Naive B cell (primary cell): ENCODE measurements around the gene TMEM51. TPM values are rescaled to one million over a fixed set of nuclear protein-coding genes. Genes with fewer than 3 reads are reported as not detected.

Experiments used
- ATAC-seq, 2 donors: fragments of 150-1000 bp; cut with Tn5 transposase; 2 replicates each; pipeline ENCODE4 v1.10.0; 2021; ENCODE audit warnings: low read depth in 2 of 2, mild to moderate bottlenecking in 2 of 2, moderate library complexity in 2 of 2
- DNase-seq: peaks from one replicate; pipeline ENCODE4 v3.0.0; 2022
- H3K27ac Mint-ChIP-seq, 6 donors: one replicate each; pipeline ENCODE4 v1.8.0; 2020 to 2022; ENCODE audit warnings: mild to moderate bottlenecking in 6 of 6, mixed read lengths in 6 of 6, moderate library complexity in 5 of 6, inconsistent platforms in 2 of 6
- H3K27me3 Mint-ChIP-seq, 3 donors: one replicate each; pipeline ENCODE4 v1.8.0; 2021 to 2022; ENCODE audit warnings: mixed read lengths in 3 of 3, mild to moderate bottlenecking in 1 of 3
- H3K36me3 Mint-ChIP-seq, 2 donors: one replicate each; pipeline ENCODE4 v1.8.0; 2020 to 2022; ENCODE audit warnings: mixed read lengths in 2 of 2, inconsistent platforms in 1 of 2, mild to moderate bottlenecking in 1 of 2
- H3K4me1 Mint-ChIP-seq, 3 donors: one replicate each; pipeline ENCODE4 v1.8.0; 2020 to 2022; ENCODE audit warnings: mixed read lengths in 3 of 3, inconsistent platforms in 1 of 3, mild to moderate bottlenecking in 1 of 3, moderate library complexity in 1 of 3
- H3K4me3 Mint-ChIP-seq, 8 donors: one replicate each; pipeline ENCODE4 v1.8.0; 2020 to 2022; ENCODE audit warnings: mild to moderate bottlenecking in 8 of 8, mixed read lengths in 8 of 8, moderate library complexity in 8 of 8, inconsistent platforms in 2 of 8
- H3K9me3 Mint-ChIP-seq, 7 donors: one replicate each; pipeline ENCODE4 v1.8.0; 2020 to 2022; ENCODE audit warnings: mixed read lengths in 7 of 7, mild to moderate bottlenecking in 5 of 7, inconsistent platforms in 2 of 7, moderate library complexity in 1 of 7
- polyA plus RNA-seq, 6 donors: library from polyadenylated mRNA; unstranded; fragments of 300-500 nt; fragmentation: Illumina TruSeq; gene quantifications; one replicate each; pipeline ENCODE4 v1.2.3, GENCODE V29; 2021; ENCODE audit warnings: low read depth in 6 of 6

Gene TMEM51
- polyA plus RNA-seq, 6 donors from 2014 or later = not detected

DNA sequence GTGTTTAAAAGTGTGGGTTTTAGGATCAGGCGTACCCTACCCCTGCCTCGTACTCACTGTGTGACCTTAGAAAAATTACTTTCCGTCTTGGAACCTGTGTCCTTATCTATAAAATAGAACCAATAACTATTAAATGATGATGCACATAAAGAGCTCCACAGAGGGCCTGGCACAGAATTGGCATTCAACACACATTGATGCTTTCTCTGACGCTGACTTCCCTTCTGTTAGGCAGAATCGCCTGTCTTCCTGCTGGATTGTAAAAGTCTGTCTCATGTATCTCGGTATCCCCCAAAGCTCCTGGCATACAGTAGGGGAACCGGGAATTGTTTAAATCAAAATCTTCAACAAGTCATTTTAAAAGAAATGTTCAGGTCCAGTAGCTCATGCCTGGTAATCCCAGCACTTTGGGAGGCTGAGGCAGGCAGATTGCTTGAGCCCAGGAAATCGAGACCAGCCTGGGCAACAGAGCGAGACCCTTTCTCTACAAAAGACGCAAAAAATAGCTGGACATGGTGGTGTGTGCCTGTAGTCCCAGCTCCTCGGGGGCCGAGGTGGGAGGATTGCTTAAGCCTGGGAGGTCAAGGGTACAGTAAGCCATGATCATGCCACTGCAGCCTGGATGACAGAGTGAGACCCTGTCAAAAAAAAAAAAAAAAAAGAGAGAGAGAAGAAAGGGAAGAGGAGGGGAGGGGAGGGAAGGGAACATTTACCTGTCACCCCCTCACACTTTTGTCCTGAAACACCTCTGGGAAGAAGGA lies 52.2 kb downstream of the TMEM51 start:
- no peaks in the 10 kb centered on the region for H3K36me3 Mint-ChIP-seq
- no peak overlapping the region for H3K27ac Mint-ChIP-seq
- no peaks in the 10 kb centered on the region for H3K9me3 Mint-ChIP-seq
- H3K27me3 Mint-ChIP-seq = peaks cover 11 to 28% (median 24%) of the 10 kb centered on the region in 3 donors
- no peak for ATAC-seq
- no peak for DNase-seq
- H3K4me1 Mint-ChIP-seq = no peaks in the 10 kb centered on the region
- peak overlapping the region in 1 of 8 donors; percentile 77 for H3K4me3 Mint-ChIP-seq

DNA sequence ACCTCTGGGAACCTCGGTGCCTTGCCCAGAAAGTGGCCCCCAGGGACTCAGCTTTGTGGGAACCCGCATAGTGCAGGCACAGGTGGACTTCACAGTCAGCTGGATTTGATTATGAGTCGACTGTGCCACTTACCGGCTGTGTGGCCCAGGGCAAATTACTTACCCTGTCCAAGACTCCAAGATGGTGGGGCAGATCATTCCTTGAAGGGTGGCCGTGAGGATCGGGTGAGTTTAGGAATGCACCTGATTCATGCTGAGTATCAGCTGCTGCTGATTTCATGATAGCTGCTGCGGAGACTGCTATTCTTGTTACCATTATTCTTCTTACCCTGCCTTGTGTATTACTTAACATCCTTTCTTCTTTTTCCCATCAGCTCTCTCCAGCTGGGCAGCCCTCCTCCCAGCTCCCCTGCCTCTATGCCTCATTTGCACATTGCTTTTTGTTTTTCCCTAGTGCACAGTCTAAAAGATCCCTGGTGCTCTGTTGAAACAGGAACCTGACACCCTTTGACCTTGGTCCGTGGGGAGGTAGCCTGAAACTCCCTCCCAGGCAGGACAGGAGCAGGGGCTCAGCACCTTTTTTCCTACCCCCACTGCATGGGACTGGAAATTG lies 53.0 kb downstream of the TMEM51 start:
- Mint-ChIP-seq H3K27me3 (peaks cover 16 to 28% (median 24%) of the 10 kb centered on the region in 3 donors), H3K27ac (no peak overlapping the region), H3K36me3 (no peaks in the 10 kb centered on the region)

GRCh38 chr1:15207031-15207828 lies 53.7 kb downstream of the TMEM51 start:
- H3K36me3 Mint-ChIP-seq = no peaks in the 10 kb centered on the region
- H3K9me3 Mint-ChIP-seq = no peaks in the 10 kb centered on the region
- H3K4me1 Mint-ChIP-seq = no peaks in the 10 kb centered on the region
- peaks cover 16 to 29% (median 24%) of the 10 kb centered on the region in 3 donors for H3K27me3 Mint-ChIP-seq
- DNase-seq (no peak), ATAC-seq (no peak)
- no peak overlapping the region for H3K27ac Mint-ChIP-seq
- no peak overlapping the region for H3K4me3 Mint-ChIP-seq

More for the DNA sequence above, 53.0 kb downstream of the TMEM51 start:
- H3K4me3 Mint-ChIP-seq = no peak overlapping the region
- H3K9me3 Mint-ChIP-seq = no peaks in the 10 kb centered on the region
- H3K4me1 Mint-ChIP-seq = no peaks in the 10 kb centered on the region
- DNase-seq = no peak
- ATAC-seq = no peak

DNA sequence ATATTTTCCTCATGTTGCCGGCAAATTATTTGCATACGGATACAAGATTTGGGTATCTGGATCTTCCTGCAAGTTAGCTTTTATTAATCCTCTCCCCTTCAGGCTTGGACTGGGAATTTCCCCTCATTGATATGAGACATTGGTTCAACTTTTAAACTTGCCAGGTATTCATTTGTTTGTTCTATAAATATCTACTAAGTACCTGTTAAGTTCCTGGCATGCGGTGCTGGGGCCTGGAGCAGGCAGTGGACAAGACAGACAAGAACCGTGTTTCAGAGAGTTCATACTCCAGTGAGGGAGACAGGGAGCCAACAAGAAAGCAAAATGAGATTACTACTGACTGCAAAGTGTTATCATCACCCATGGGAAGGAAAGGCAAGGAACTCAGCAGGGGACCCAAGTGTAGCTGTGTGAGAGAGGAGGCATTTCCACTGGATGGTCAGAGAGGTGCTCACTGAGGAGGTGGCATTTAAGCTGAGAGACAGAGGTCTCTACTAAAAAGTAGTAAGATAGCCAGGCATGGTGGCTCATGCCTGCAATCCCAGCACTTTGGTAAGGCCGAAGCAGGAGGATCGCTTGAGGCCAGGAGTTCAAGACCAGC lies 54.4 kb downstream of the TMEM51 start:
- ATAC-seq (no peak), DNase-seq (no peak)
- no peaks in the 10 kb centered on the region for H3K36me3 Mint-ChIP-seq
- no peaks in the 10 kb centered on the region for H3K9me3 Mint-ChIP-seq
- H3K4me3 Mint-ChIP-seq = no peak overlapping the region
- H3K4me1 Mint-ChIP-seq = no peaks in the 10 kb centered on the region
- peaks cover 22 to 36% (median 30%) of the 10 kb centered on the region in 3 donors for H3K27me3 Mint-ChIP-seq
- H3K27ac Mint-ChIP-seq = no peak overlapping the region

- H3K27me3 Mint-ChIP-seq = peaks cover 20 to 37% (median 29%) of the 10 kb centered on the region in 3 donors
- DNase-seq (no peak), ATAC-seq (no peak)
- H3K9me3 Mint-ChIP-seq = no peaks in the 10 kb centered on the region
- H3K27ac Mint-ChIP-seq = no peak overlapping the region
- H3K4me1 Mint-ChIP-seq = no peaks in the 10 kb centered on the region
- H3K36me3 Mint-ChIP-seq = no peaks in the 10 kb centered on the region
- H3K4me3 Mint-ChIP-seq = no peak overlapping the region
These were observed 57.3 kb downstream of the TMEM51 start for GRCh38 chr1:15210651-15211375.

- Mint-ChIP-seq H3K27ac (peak overlapping the region in 1 of 6 donors; percentile 54), H3K27me3 (peaks cover 20 to 40% (median 26%) of the 10 kb centered on the region in 3 donors), H3K4me1 (no peaks in the 10 kb centered on the region), H3K36me3 (no peaks in the 10 kb centered on the region), H3K9me3 (no peaks in the 10 kb centered on the region), H3K4me3 (no peak overlapping the region)
- DNase-seq (no peak), ATAC-seq (no peak)
These were observed 57.9 kb downstream of the TMEM51 start for GRCh38 chr1:15211424-15211823.

- DNase-seq (no peak), ATAC-seq (no peak)
- no peaks in the 10 kb centered on the region for H3K9me3 Mint-ChIP-seq
- H3K4me3 Mint-ChIP-seq = no peak overlapping the region
- peaks cover 20 to 47% (median 25%) of the 10 kb centered on the region in 3 donors for H3K27me3 Mint-ChIP-seq
- no peaks in the 10 kb centered on the region for H3K36me3 Mint-ChIP-seq
- H3K27ac Mint-ChIP-seq = no peak overlapping the region
- no peaks in the 10 kb centered on the region for H3K4me1 Mint-ChIP-seq
These were observed 58.8 kb downstream of the TMEM51 start for GRCh38 chr1:15212216-15212953.

DNA sequence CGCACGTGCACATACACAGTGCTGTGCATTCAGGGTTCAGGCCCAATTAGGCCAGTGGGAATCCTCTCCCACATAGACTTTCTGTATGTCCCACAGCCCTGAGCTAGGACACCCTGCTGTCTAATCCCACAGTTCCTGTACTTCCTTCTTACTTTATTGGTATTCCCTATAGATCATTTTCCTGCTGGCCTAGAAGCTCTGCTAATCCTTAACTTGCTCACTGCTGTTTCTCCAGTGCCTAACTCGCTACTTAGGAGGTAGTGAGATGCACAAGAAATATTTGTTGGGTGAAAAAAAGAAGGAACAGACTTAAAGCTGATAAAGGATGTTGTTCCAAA lies 59.4 kb downstream of the TMEM51 start:
- no peak for DNase-seq
- Mint-ChIP-seq H3K4me3 (no peak overlapping the region), H3K36me3 (no peaks in the 10 kb centered on the region), H3K9me3 (no peaks in the 10 kb centered on the region), H3K4me1 (no peaks in the 10 kb centered on the region), H3K27me3 (peaks cover 19 to 47% (median 23%) of the 10 kb centered on the region in 3 donors), H3K27ac (no peak overlapping the region)
- no peak for ATAC-seq

- Mint-ChIP-seq H3K9me3 (no peaks in the 10 kb centered on the region), H3K36me3 (no peaks in the 10 kb centered on the region), H3K4me3 (no peak overlapping the region), H3K4me1 (no peaks in the 10 kb centered on the region), H3K27me3 (peaks cover 16 to 48% (median 23%) of the 10 kb centered on the region in 3 donors), H3K27ac (no peak overlapping the region)
- DNase-seq (no peak), ATAC-seq (no peak)
These were observed 59.8 kb downstream of the TMEM51 start for GRCh38 chr1:15213341-15213821.

DNA sequence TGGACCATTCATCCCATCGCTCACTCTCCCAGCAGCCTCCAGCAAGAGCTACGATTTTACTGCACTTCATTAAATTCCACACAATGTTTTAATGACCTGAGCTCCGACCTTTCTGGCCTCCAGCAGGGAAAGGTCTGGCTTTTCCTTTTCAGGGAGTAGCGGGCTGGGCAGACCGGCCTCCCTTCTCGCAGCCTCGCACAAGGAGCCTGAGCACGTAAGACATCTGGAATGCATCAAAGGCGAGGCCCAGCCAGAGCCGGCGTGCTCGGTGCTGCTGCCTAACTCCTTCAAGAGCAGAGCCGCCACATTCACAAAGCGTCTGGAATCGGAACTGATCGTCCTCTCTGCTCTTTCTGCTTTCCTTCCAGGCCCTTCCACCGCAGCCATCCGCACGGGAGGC lies 61.0 kb downstream of the TMEM51 start:
- DNase-seq = no peak
- Mint-ChIP-seq H3K4me3 (no peak overlapping the region), H3K9me3 (peaks cover 0 to 2% (median 0%) of the 10 kb centered on the region in 7 donors), H3K27ac (no peak overlapping the region), H3K4me1 (no peaks in the 10 kb centered on the region), H3K36me3 (no peaks in the 10 kb centered on the region), H3K27me3 (peaks cover 19 to 37% (median 23%) of the 10 kb centered on the region in 3 donors)
- no peak for ATAC-seq

DNA sequence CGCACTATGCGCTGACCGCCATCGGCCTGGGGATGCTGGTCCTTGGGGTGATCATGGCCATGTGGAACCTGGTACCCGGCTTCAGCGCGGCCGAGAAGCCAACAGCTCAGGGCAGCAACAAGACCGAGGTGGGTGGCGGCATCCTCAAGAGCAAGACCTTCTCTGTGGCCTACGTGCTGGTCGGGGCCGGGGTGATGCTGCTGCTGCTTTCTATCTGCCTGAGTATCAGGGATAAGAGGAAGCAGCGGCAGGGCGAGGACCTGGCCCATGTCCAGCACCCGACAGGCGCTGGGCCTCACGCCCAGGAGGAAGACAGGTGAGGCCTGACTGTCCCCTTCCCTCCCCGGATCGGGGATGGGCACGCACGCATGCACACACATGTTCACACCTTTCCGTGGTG lies 61.6 kb downstream of the TMEM51 start:
- no peaks in the 10 kb centered on the region for H3K36me3 Mint-ChIP-seq
- H3K27me3 Mint-ChIP-seq = peaks cover 19 to 37% (median 24%) of the 10 kb centered on the region in 3 donors
- H3K9me3 Mint-ChIP-seq = peaks cover 0 to 2% (median 0%) of the 10 kb centered on the region in 7 donors
- H3K4me3 Mint-ChIP-seq = no peak overlapping the region
- DNase-seq (no peak), ATAC-seq (no peak)
- H3K4me1 Mint-ChIP-seq = no peaks in the 10 kb centered on the region
- no peak overlapping the region for H3K27ac Mint-ChIP-seq

- no peaks in the 10 kb centered on the region for H3K4me1 Mint-ChIP-seq
- ATAC-seq = no peak
- peaks cover 0 to 2% (median 0%) of the 10 kb centered on the region in 7 donors for H3K9me3 Mint-ChIP-seq
- H3K27me3 Mint-ChIP-seq = peaks cover 11 to 49% (median 22%) of the 10 kb centered on the region in 3 donors
- no peak overlapping the region for H3K4me3 Mint-ChIP-seq
- no peaks in the 10 kb centered on the region for H3K36me3 Mint-ChIP-seq
- no peak overlapping the region for H3K27ac Mint-ChIP-seq
- DNase-seq = no peak
These were observed 64.1 kb downstream of the TMEM51 start for GRCh38 chr1:15217654-15218053.
